HUDEP-2 (cell line): ENCODE data around the gene CACNB1.

Source experiments
- DNase-seq, 76 experiments: peaks; one replicate each; lab custom pipeline; 2025; ENCODE audit not compliant: unreplicated experiment in 76 of 76; lab: John Stamatoyannopoulos, UW

Gene CACNB1

DNA sequence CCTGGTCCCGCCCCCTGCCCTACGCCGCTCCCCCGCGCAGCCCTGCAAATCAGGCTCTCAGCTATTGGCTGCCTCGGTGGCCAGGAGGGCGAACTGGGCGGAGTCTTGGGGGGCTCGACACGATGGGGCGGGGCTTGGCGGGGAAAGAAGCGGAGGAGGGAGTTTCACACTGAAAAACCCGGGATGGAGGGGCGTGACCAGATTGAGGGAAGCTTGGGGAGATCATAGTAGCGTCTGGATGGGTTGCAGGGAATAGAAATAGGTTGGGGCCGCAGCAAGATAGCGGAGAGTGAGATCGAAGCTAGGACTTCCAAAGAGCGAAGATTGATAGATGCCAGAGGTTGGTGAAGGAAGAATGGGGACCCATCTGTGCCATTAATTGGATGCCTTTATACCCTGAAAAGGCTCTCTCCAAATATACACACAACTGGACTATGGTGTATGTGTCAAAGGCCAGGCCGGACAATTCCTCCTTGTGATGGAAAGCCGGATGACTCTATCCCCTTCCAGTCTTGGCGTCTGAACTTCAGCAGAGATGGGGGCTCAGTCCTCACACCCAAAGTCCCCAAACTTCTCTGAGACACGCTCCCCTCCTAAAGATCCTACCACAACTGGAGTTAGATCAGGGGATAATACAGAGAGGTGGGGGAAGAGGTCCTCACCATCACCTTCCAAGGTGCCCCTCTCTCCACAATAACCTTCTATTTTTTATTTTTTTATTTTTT lies 28.7 kb upstream of the CACNB1 start:
- no peak for DNase-seq

DNA sequence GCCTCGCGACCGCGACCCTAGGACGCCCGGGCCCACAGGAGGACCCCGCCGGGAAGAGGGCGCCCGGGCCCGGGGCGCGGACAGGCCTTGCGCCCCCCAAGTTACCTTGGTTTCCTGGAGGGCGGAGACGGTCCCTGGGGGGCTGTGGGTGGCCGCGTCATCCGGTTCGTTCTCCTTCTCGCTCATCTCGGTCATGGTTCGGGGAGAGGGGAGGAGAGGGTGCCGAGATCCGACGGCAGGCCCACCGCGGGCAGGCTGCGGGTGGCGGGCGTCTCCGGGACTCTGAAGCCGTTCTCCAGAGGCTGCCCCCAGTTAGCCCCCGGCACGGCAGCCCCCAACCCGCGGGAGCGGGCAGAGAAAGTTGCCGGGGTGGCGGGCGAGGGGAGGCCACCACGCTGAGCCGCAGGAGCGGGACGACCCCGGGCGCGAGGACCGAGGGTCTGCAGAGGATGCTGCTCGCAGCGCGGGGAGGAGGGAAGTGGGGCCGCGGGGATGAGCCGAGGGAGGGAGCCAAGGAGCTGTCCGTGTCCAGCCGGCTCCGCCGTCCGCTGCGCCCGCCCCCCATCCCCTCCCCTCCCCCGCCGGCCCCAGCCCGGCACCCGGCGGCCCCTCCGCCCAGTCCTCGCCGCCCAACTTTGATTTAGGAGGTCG lies 28.0 kb upstream of the CACNB1 start, which contains the start of gene STAC2:
Gene STAC2 (minus strand): TSS at position 638 of the 651 bp plus-strand sequence. CDS start 443 bp downstream, at position 195.
- no peak for DNase-seq

DNA sequence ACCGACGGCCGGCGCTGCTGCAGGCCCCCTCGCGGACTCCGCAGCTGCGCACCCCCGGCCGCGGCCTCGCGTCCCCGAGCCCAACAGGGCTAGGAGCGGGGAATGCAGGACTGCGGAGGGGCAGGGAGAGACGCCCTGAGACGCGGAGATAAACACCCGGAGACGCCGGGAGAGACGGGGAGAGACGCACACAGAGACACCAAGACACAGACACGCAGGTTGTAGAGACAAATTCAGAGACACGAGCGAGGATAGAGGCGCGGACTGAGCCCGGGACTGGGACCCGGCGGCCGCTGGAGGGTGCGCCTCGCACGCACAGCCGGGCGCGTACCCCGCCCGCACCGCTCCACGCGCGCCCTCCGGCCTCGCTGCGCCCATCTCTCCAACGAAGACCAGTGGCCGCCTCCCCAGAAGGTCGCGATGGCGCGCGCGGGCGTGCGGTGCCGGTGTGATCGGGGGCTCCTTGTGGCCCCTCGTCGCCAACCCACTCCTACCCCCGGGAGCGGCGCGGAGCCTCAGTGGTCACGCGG lies 27.4 kb upstream of the CACNB1 start:
- DNase-seq: no peak

DNA sequence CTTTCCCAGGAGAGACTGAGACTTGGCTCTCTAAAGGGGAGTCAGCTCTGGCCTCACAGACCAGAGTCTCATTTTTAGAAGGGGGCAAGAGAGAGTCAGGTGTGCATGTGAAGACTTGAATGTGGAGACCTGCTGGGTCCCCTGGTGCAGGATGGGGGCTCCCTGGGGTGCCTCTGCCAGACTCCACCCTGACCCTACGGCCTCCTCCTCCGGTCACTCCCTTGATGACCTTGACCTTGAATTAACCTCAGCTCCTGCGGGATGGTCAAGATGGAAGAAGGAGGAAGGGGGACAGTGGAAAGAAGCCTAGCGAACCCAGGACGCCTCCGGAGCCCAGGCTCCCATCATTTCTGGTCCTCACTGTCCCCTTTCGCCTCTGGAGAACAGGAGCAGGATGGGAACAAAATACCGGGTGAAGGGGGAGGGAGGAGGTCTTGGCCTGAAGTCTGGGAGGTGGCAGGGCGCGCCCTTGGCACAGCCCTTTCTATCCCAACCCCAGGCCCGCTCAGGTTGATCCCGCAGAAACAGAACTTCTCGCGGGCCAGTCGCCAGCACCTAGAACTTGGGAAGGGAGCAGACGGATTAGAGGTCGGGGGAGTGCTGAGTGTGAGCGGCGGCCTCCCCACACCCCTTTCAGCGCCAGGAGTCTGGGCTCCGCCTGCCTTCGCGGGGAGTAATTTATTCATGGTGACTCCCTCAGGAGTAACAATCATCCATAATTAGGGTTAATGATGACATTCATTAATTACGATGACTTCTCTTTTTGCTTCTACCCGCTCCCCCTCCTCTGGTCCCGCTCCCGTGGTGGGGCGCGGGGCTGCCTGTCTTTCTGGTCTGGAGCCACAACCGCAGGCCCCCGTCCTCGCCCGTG lies 26.7 kb upstream of the CACNB1 start:
- DNase-seq: no peak

DNA sequence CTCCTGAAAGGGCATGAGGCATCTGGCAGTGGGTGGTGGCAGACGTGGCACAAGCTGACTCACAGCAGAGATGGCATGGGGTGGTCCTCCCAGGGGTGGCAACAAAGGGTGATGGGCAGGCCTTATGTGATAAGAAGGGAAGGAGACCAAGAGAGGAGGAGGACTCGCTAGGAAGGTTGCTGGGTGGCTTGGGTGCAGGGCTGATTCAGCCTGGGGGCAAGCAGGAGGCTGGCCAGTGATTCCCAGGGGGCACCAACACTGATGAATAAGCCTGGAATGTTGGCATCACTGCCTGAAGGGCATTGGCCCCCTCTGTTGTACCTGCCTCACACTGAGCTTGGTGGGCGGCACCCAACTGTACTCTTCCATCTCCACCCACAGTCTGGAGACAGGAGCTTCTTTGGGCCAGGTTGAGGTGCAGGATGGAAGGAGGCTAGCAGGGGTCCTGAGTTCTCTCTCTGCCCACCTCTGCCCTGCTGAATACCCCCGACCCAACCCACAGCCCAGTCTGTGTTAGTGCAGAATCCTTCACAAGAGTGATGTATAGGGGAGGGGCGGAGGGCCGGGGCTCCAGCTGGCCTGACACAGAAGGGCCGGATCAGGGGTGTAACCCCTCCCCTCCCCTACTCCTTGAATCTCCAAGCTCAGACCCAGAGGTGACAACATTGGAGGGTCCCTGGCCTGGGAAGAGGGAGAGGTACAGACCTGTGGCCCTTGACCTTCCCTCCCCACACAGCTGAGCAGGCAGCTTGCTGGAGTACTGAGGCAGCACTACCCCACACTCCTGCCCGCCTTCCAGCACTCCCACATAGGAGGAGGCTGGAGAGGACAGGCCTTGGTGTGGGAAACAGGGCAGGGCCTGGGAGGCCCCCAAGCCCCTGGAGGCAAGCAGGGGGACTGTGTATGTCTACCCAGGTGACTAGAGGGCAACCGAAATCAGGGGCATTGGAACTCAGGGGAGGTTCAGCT lies 25.7 kb upstream of the CACNB1 start:
- no peak for DNase-seq

DNA sequence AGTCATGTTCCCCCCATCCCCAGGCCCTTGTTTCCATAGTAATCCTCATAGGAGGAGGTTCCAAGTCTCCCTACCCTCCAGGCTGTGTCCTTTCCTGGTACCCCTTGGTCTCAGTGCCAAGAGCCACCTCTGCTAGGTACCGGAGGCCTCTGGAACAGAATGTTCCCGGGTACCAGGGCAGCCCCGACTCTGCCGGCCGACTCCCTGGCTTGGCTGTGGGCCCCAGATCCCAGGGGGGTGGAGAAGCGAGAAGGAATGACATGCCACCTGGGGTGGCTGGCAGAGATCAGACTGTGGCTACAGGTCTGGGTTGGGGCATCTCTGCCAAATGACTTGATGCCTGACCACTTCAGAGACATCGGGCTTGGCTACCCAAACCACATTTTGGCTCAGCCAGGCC lies 24.7 kb upstream of the CACNB1 start:
- no peak for DNase-seq

DNA sequence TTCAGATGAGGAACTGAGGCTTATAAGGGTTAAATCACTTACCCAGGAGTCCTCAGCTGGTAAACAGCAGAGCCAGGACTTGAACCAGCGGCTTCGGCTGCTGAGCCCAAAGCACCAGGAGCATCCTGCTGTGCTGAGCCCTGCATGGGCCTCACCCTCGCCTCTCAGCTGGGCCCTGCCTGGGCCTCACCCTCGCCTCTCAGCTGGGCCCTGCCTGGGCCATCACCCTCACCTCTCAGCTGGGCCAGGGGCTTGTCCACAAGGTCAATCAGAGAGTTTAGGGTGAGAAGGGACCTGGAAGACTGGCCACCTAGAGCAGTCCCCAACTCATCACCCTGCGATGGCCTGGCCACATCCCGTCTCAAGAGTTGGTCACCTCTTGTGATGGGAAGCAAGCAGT lies 24.1 kb upstream of the CACNB1 start:
- DNase-seq: no peak

DNA sequence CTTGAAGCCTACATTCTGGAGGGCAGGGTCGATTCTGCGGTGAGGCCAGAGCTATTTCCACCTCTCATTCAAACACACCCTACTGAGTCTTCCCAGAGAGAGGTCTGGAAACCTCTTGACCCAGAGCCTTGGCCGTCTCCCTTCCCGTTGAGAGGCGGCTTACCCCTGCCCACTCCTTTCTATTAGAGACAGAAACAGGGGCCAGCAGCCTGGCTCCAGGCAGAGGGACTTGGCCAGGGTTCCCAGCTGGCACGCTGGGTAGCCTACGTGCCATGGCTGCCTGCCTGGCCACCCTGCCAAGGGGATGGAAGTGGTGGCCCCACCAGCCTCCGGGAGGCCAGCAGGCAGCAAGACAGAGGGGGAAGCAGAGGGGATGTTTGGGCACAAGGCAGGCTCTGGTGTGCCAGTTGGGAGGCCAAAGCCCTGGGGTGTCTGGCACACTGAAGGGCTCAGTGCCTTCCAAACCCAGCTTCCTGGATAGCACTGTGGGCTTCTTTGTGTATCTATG lies 22.2 kb upstream of the CACNB1 start:
- no peak for DNase-seq

DNA sequence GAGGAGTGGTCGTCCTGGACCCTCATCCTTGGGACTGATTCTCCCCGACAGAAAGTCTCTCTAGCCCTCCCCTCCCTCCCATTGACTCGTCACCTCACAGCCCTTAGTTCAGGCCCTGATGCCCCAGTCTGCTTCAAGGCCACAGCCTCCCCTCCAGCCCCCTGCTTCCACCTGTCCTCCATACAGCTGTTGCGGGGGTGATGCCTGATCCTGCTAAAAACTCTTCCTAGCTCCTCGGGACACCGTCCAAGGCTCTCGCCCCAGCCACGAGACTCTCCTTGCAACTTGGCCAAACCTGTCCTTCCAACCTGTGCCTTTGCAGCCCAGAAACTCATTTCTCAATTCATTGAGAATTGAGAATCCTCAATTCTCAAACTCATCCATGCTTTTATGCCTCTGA lies 21.4 kb upstream of the CACNB1 start:
- no peak for DNase-seq

DNA sequence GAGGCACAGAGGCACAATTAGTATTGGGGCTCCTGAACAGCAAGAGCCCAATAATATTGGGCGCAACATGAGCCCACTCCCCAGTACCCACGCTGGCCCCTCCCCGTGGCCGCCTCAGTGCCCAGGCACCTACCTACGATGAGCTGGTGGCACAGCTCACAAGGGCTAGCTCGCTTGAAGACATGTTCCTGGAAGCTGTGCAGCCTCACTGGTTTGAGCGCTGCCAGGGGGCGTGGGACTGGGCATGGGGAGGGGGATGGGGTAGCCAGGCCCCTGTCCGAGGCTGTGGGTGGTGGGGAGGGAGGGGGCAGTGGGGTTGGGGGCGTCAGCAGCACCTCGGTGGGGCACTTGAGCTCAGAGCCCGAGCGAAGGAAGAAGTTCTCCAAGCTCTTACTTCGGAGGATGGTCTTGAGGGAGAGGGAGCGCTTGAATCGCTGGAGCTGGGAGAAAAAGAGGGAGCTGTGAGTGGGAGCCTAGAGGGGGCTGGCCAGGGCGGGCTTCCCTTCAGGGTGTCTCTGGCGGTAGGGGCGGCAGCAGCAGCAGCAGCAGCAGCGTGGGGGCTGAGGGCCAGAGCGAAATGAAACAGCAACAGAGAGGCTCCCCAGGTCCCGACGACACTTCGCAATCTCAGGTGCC lies 20.4 kb upstream of the CACNB1 start:
- DNase-seq: no peak

DNA sequence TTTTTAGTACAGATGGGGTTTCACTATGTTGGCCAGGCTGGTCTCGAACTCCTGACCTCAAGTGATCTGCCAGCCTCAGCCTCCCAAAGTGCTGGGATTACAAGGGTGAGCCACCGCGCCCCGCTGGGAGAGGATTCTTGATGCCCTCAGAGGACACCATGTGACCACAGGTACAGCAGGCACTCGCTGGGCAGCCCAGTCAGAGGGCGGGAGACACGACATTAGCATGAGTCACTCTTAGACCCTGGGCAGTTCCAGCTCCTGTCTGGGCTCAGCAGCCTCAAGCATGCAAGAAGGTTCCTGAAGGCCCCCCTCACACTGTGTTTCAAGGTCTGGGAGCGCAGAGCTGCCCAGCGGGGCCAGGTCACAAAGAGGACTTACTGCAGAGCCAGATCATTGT lies 16.4 kb upstream of the CACNB1 start:
- peak in 2 of 76 experiments; percentile 8 to 31 for DNase-seq

DNA sequence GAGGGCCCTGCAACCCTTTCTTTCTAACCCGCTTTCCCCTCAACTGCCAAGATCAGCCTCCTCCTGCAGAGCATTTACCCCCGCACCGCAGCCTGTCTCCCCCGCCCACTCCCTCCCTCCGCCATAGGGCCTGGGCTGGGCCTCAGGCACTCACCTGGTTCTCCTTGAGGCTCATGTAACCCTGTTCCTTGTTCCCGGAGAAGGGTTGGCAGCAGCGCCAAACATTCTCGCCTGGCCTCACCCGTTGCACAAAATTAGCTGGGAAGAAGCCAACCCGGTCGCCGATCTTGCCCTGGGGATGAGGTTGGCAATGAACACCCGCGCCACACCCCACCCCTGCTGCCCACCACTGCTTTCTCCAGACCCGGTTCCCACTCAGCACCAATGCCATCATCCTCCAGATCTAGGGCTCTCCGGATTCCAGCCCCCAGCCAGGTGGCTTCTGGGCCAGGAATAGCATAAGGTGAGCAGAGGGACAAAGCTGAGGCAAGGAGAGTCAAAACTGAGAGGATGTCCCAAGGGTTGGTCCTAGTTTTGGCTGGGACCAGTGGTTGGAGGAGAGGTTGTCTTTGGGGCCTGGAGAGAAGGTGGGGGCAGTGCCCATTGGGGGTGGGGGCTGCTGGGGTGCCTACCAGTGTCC lies 15.5 kb upstream of the CACNB1 start:
- no peak for DNase-seq

DNA sequence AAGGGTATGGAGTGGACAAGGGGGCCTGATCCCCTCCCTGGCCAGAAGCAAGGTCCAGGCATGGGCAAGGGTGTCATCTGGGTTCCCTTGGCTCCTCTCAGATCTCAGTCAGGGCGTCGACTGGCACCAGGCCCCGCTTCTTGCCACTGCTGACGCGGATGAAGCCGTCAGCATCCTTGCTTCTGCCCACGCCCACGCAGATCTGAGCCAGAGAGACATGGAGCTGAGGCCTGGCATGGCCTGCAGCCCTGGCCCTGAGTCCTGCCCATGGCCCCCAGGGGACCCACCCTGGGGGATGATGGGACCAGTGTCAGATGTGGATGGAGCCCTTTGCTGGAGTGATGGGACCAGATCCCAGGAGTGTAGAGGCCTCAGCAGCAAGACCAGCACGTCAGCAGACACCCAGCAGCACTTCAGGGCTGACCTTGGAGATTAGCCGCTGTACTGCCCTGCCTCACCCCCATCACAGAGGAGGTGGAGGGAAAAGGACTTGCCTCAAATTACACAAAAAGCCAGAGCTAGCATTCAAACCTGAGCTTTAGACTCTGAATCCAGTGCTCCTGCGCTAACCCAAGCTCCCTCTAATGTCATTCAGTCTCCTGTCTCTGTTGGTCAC lies 14.8 kb upstream of the CACNB1 start:
- peak in 4 of 76 experiments; percentile 21 to 30 (median 24) for DNase-seq

DNA sequence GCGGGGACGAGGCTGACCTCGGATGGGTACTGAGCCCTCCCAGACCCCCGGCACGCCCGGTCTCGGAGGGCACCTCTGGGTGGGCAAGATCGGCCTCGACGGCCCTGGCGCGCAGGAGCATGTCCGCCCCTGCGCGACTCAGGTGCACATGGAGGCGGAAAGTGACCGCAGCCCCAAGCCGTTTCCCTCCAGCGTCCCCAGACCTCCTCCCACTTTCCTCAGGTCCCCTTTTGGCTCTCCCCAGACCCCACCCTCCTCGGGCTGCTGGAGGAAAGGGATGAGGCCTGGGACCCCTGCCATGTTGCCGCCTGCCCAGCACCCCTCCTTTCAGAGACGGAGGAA lies 12.6 kb upstream of the CACNB1 start:
- DNase-seq: no peak

DNA sequence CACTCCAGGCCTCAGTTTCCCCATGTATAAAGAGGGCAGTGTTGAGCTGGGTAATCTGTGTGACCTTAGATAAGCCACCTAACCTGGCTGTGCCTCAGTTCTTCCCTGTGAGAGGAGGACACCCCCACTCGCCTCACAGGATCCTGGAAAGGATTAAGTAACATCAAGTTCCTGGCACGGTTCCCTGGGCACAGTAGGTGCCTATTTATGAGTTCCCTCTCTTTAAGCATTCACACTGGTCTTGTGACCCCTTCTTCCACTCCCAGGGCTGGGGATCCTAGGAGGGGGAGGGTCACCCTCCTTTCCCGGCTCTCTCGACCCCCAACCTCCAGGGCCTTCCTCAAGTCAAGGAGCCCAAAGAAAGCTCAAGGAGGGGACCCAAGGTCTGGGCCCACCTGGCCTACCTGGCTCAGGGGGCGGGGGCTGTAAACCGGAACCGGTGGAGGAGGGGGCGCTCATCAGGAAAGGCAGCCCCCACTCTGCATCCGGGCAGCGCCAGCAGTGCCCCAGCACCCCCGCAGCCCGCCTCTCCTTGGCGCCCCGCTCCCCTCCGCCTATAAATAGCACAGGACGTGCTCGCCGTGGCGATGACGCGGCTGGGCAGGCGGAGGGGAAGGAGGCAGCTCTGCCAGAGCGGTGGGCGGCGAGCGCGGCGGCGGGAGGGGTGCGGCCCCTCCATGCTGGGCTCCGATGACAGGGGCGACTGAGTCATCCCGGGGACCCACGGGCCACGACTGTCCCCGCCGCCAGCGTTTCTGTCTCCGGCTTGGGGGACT lies 12.0 kb upstream of the CACNB1 start:
- DNase-seq: peak in 5 of 76 experiments; percentile 11 to 28 (median 15)

DNA sequence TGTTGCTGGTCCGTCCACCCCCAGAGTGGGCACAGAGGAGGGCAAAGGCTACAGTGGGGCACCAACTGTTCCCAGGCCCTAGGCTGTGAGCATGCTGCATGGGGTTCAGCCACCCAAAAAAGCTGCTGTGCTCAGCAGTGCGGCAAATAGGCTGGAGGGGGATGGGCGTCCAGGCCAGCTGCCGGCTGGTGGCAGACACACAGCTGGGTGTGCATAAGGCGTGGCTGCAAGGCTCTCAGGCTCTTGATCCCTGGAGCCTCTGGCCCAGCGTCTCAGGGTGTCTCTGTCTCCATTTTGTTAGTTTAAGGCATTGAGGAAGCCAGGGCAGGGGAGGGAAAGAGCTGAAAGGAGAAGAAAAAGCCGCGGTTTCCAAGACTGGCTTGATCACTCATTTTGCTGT lies 11.4 kb upstream of the CACNB1 start:
- DNase-seq: peak in 45 of 76 experiments; percentile 9 to 65 (median 42)

DNA sequence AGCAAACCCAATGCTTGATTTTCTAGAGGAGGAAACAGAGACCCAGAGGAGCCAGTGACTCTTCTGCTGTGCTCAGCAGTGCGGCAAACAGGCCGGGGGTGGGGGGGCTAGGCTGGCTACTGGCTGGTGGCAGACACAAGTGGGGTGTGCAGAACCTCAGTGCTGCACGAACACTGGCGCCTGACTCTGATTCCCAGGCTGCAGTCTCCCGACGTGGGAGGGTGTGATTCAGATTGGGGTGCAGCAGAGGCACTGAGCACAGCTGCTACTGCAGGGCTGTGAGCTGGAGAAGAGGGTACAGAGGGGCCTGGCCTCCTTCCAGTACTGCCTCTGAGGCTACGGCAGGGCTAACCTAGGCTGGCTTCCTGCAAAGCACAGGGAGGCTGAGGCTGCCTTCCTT lies 10.7 kb upstream of the CACNB1 start:
- DNase-seq: no peak

DNA sequence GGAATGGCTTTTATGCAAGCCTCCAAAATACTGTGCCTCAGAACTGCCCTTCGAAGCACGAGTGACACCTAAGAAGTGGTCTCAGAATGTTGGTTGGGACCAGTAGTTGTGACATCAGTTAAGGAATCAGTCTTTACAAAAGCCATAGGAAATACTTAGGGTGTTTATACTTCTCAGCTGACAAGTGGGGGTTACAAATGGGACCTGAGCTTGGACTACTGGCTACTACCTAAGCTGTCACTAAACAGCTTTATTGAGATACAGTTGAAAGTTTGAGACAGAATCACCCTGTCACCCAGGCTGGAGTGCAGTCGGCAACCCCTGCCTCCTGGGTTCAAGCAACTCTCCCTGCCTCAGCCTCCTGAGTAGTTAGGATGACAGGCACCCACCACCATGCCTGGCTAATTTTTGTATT lies 7.7 kb upstream of the CACNB1 start:
- peak in 2 of 76 experiments; percentile 14 to 19 for DNase-seq
